Suprapubic skin (tissue), 4 donors: Measurements from ENCODE around the gene PFDN2. TPM values are rescaled to one million over a fixed set of nuclear protein-coding genes. Genes with fewer than 3 reads are reported as not detected.

Experiments
- DNase-seq, 2 donors: peaks; one replicate each; pipeline ENCODE4 v3.0.0-alpha.2; 2019; ENCODE audit warnings: low spot score in 2 of 2
- H3K27ac ChIP-seq: fragments of 200-600 bp; sonication (generic); one replicate; pipeline ENCODE4 v1.5.1; 2019
- H3K27me3 ChIP-seq: fragments of 200-600 bp; sonication (generic); one replicate; pipeline ENCODE4 v1.5.1; 2019
- H3K36me3 ChIP-seq: fragments of 200-600 bp; sonication (generic); one replicate; pipeline ENCODE4 v1.5.1; 2019
- H3K4me1 ChIP-seq: fragments of 200-600 bp; sonication (generic); one replicate; pipeline ENCODE4 v1.5.1; 2019
- H3K4me3 ChIP-seq: fragments of 200-600 bp; sonication (generic); one replicate; pipeline ENCODE4 v1.5.1; 2019; ENCODE audit warnings: mild to moderate bottlenecking
- H3K9me3 ChIP-seq: fragments of 200-600 bp; sonication (generic); one replicate; pipeline ENCODE4 v1.5.1; 2019
- CTCF ChIP-seq, 2 donors: fragments of 200-600 bp in 1 of 2; fragments of 450-650 bp in 1 of 2; sonication (generic) in 1 of 2; IDR thresholded peaks; one replicate each; pipeline ENCODE4 v1.5.1; 2016 to 2019; ENCODE audit warnings: antibody characterized with exemption in 2 of 2, mild to moderate bottlenecking in 1 of 2, moderate library complexity in 1 of 2
- EP300 ChIP-seq: sonication (generic); formaldehyde crosslinking; IDR thresholded peaks from one replicate; pipeline ENCODE4 v1.6.1; 2017; ENCODE audit warnings: antibody characterized with exemption
- POLR2A ChIP-seq, 2 donors: fragments of 450-650 bp; IDR thresholded peaks; one replicate each; pipeline ENCODE4 v1.6.1; 2017; ENCODE audit warnings: antibody characterized with exemption in 2 of 2, mild to moderate bottlenecking in 2 of 2, moderate library complexity in 2 of 2
- POLR2AphosphoS5 ChIP-seq, 3 donors: sonication (generic); formaldehyde crosslinking; IDR thresholded peaks; one replicate each; pipeline ENCODE4 v1.6.1; 2017; ENCODE audit warnings: antibody characterized with exemption in 3 of 3
- WGBS: methylation state at CpG from one replicate; pipeline ENCODE4 v1.1.5; 2018; 5-methylcytosine and 5-hydroxymethylcytosine counted together
- total RNA-seq, 4 donors: library from RNA; depleted of rRNA; stranded (reverse); fragments of >200 nt; gene quantifications; one replicate each; pipeline ENCODE4 v1.1.0, GENCODE V29; 2016

The PFDN2 gene
- total RNA-seq, 4 donors from 2014 or later = 21.3 to 33.9 (median 27.1) TPM

- peaks cover 51% of the 10 kb centered on the region for H3K4me1 ChIP-seq
- 87% methylated on average over 5 of the region's 5 CpGs for WGBS
- TF ChIP-seq EP300 = no peak
- TF ChIP-seq POLR2AphosphoS5 (IDR thresholded peaks at IDR 0.05) = no peak
- no peak for TF ChIP-seq POLR2A (IDR thresholded peaks at IDR 0.05)
- no peak for TF ChIP-seq CTCF (IDR thresholded peaks at IDR 0.05)
These were observed 46.0 kb upstream of the PFDN2 start for GRCh38 chr1:161163793-161164192.

GRCh38 chr1:161162806-161163205 is 45.0 kb upstream of the PFDN2 start:
- Histone ChIP-seq H3K4me1 (peaks cover 53% of the 10 kb centered on the region), H3K36me3 (peaks cover 41% of the 10 kb centered on the region), H3K4me3 (no peak overlapping the region), H3K27ac (no peak overlapping the region), H3K27me3 (no peaks in the 10 kb centered on the region), H3K9me3 (no peaks in the 10 kb centered on the region)
- 84% methylated on average over 10 of the region's 10 CpGs for WGBS
- TF ChIP-seq EP300 = no peak
- DNase-seq = peak in 1 of 2 donors; percentile 73

More at GRCh38 chr1:161163793-161164192, 46.0 kb upstream of the PFDN2 start:
- DNase-seq = peak; percentile 55 to 77
- Histone ChIP-seq H3K27ac (no peak overlapping the region), H3K36me3 (peaks cover 42% of the 10 kb centered on the region), H3K9me3 (no peaks in the 10 kb centered on the region), H3K4me3 (no peak overlapping the region), H3K27me3 (no peaks in the 10 kb centered on the region)

GRCh38 chr1:161162052-161162451 is 44.2 kb upstream of the PFDN2 start:
- Histone ChIP-seq H3K36me3 (peaks cover 41% of the 10 kb centered on the region), H3K4me1 (peaks cover 45% of the 10 kb centered on the region), H3K27ac (no peak overlapping the region), H3K4me3 (no peak overlapping the region), H3K9me3 (no peaks in the 10 kb centered on the region), H3K27me3 (no peaks in the 10 kb centered on the region)
- 67% methylated on average over 7 of the region's 7 CpGs for WGBS
- TF ChIP-seq EP300 (no peak), POLR2AphosphoS5 (IDR thresholded peaks at IDR 0.05) (no peak), CTCF (IDR thresholded peaks at IDR 0.05) (no peak), POLR2A (IDR thresholded peaks at IDR 0.05) (no peak)
- peak; percentile 34 to 48 for DNase-seq

GRCh38 chr1:161161652-161162051 is 43.8 kb upstream of the PFDN2 start:
- WGBS = 87% methylated on average over 5 of the region's 5 CpGs
- peak in 1 of 2 donors; percentile 28 for DNase-seq
- TF ChIP-seq POLR2A (IDR thresholded peaks at IDR 0.05) (no peak), CTCF (IDR thresholded peaks at IDR 0.05) (no peak), POLR2AphosphoS5 (IDR thresholded peaks at IDR 0.05) (no peak), EP300 (no peak)
- Histone ChIP-seq H3K9me3 (no peaks in the 10 kb centered on the region), H3K27ac (no peak overlapping the region), H3K36me3 (peaks cover 41% of the 10 kb centered on the region), H3K4me1 (peaks cover 41% of the 10 kb centered on the region), H3K27me3 (no peaks in the 10 kb centered on the region), H3K4me3 (no peak overlapping the region)

GRCh38 chr1:161160671-161161145 is 42.9 kb upstream of the PFDN2 start:
- 88% methylated on average over 16 of the region's 22 CpGs for WGBS
- peak in 1 of 2 donors; percentile 38 for DNase-seq
- Histone ChIP-seq H3K27ac (no peak overlapping the region), H3K4me3 (peak overlapping the region; percentile 78), H3K36me3 (peaks cover 41% of the 10 kb centered on the region), H3K9me3 (no peaks in the 10 kb centered on the region), H3K4me1 (peaks cover 36% of the 10 kb centered on the region), H3K27me3 (no peaks in the 10 kb centered on the region)
- TF ChIP-seq POLR2A (IDR thresholded peaks at IDR 0.05) = no peak
- TF ChIP-seq CTCF (IDR thresholded peaks at IDR 0.05) = no peak
- TF ChIP-seq EP300 = no peak
- TF ChIP-seq POLR2AphosphoS5 (IDR thresholded peaks at IDR 0.05) = no peak

- Histone ChIP-seq H3K9me3 (no peaks in the 10 kb centered on the region), H3K4me3 (peak overlapping the region; percentile 78), H3K4me1 (peaks cover 32% of the 10 kb centered on the region), H3K36me3 (peaks cover 41% of the 10 kb centered on the region), H3K27ac (peak overlapping the region; percentile 81), H3K27me3 (no peaks in the 10 kb centered on the region)
- WGBS = 11% methylated on average over 7 of the region's 11 CpGs
- DNase-seq = no peak
- no peak for TF ChIP-seq CTCF (IDR thresholded peaks at IDR 0.05)
- TF ChIP-seq POLR2AphosphoS5 (IDR thresholded peaks at IDR 0.05) = no peak
- no peak for TF ChIP-seq EP300
- TF ChIP-seq POLR2A (IDR thresholded peaks at IDR 0.05) = no peak
These were observed 42.0 kb upstream of the PFDN2 start for GRCh38 chr1:161159913-161160243.
